ENCODE results near the gene DCAF10. TPM values are rescaled to one million over a fixed set of nuclear protein-coding genes. Genes with fewer than 3 reads are reported as not detected.
A peak's percentile ranks its signal among the peaks of the same experiment; 100 is the strongest.

The DCAF10 gene
- total and polyA plus RNA-seq, 2 of the 8 experiments (the other 6 are each of a cell fraction or from before 2014, with no cell fraction given): 7.1 to 15.0 TPM

- TF ChIP-seq ATF2 (IDR thresholded peaks at IDR 0.05; ENCODE audit: low read length) (peak; percentile 67; the same call in 1 of the 2 replicates), JUND (IDR thresholded peaks at IDR 0.05; ENCODE audit: low read length) (no peak; the same call in 1 of the 2 replicates), CTBP2 (IDR thresholded peaks at IDR 0.05; ENCODE audit: borderline replicate concordance, insufficient read depth, insufficient read length, low read length) (peak; percentile 92), CEBPB (IDR thresholded peaks at IDR 0.05; ENCODE audit: low read depth, low read length) (peak; percentile 26; the same call in 1 of the 2 replicates), GABPA (IDR thresholded peaks at IDR 0.05; ENCODE audit: borderline replicate concordance, insufficient read depth, low read length) (peak; percentile 99), BRCA1 (IDR thresholded peaks at IDR 0.05; ENCODE audit: low read depth, low read length) (no peak; the same call in 1 of the 2 replicates), KDM5A (IDR thresholded peaks at IDR 0.05; ENCODE audit: low read length) (peak; percentile 78), USF2 (IDR thresholded peaks at IDR 0.05; ENCODE audit: low read length) (no peak), ASH2L (IDR thresholded peaks at IDR 0.05; ENCODE audit: low read length) (peak; percentile 94), KDM1A (IDR thresholded peaks at IDR 0.05; ENCODE audit: borderline replicate concordance, low read length) (no peak), FOSL1 (IDR thresholded peaks at IDR 0.05; ENCODE audit: insufficient read depth, low read depth, low read length) (peak; percentile 37; the same call in 1 of the 2 replicates), POU5F1 (IDR thresholded peaks at IDR 0.05; ENCODE audit: low read depth, low read length) (no peak), SP2 (IDR thresholded peaks at IDR 0.05; ENCODE audit: low read length) (no peak), SP4 (IDR thresholded peaks at IDR 0.05; ENCODE audit: low read length) (peak; percentile 22; the same call in 1 of the 2 replicates), EZH2 (IDR thresholded peaks at IDR 0.05; ENCODE audit: low read depth, low read length, severe bottlenecking) (no peak), POLR2AphosphoS5 (IDR thresholded peaks at IDR 0.05; ENCODE audit: low read depth, low read length) (peak; percentile 89), RFX5 (IDR thresholded peaks at IDR 0.05; ENCODE audit: borderline replicate concordance, low read depth, low read length) (no peak), YY1 (IDR thresholded peaks at IDR 0.05; ENCODE audit: low read depth, low read length) (peak; percentile 64; the same call in 1 of the 2 replicates), RAD21 (IDR thresholded peaks at IDR 0.05 in 1 of 2, conservative IDR thresholded peaks at IDR 0.05 in 1 of 2; ENCODE audit: low read depth in 2 of 2, low read length in 2 of 2) (peak in 1 of 2 experiments; percentile 18; a peak in 1 of 4 replicates), RBBP5 (IDR thresholded peaks at IDR 0.05; ENCODE audit: borderline replicate concordance, low read depth, low read length) (peak; percentile 71), KDM4A (IDR thresholded peaks at IDR 0.05; ENCODE audit: low read depth, low read length, severe bottlenecking) (peak; percentile 85)
These were observed at the start of gene DCAF10 (continued) for GRCh38 chr9:37800631-37801286.

All from H1 (cell line).